ENCODE data around the gene DPEP3.

DNA sequence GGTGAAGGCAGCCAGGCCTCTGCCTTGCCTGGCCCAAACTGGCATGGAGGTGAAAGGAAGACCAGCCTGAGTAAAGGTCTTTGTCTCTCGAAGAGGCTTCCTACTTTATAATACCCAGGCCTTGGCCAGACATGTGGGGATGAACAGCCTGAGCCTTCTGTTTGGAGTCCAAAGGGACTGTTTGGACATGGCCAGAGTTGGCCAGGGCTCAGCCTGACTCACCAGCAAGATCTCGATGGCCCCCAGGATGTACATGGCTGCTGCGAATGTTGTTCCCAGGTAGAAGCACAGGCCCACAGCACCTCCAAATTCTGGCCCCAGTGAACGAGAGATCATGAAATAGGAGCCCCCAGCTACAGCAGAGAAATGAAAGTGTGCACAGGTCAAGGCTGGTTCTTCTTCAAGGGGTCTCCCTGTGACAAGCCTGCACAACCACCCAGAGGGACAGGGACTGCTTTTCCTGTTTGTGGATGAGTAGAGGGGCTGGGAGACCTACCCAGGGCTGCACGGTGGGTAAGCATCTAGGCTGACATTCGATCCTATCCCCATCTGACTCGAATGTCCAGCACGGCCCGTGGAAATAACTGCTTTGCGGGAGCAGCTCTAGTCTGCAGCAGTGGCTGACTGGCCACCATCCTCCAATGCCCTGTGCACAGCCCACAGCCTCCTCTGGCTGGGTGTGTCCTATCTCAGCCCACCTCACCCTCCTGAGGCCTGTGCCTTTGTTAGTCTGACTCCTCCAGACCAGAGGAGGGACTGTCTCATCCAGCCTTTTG is 25.7 kb downstream of the DPEP3 start:
- TF ChIP-seq POLR2AphosphoS5 (IDR thresholded peaks at IDR 0.05) (no peak), POLR2A (IDR thresholded peaks at IDR 0.05) (no peak), EP300 (IDR thresholded peaks at IDR 0.05) (no peak)
- TF ChIP-seq, protein P1, sequence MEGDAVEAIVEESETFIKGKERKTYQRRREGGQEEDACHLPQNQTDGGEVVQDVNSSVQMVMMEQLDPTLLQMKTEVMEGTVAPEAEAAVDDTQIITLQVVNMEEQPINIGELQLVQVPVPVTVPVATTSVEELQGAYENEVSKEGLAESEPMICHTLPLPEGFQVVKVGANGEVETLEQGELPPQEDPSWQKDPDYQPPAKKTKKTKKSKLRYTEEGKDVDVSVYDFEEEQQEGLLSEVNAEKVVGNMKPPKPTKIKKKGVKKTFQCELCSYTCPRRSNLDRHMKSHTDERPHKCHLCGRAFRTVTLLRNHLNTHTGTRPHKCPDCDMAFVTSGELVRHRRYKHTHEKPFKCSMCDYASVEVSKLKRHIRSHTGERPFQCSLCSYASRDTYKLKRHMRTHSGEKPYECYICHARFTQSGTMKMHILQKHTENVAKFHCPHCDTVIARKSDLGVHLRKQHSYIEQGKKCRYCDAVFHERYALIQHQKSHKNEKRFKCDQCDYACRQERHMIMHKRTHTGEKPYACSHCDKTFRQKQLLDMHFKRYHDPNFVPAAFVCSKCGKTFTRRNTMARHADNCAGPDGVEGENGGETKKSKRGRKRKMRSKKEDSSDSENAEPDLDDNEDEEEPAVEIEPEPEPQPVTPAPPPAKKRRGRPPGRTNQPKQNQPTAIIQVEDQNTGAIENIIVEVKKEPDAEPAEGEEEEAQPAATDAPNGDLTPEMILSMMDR (IDR thresholded peaks at IDR 0.05) = no peak

Measured in sigmoid colon (tissue), 4 donors.